HG03095 (cell line): ENCODE measurements around the gene MAPKAP1.

Experiments
- ATAC-seq: cut with Tn5 transposase; IDR thresholded peaks from one replicate; pipeline ENCODE4 v1.9.1; 2021; ENCODE audit warnings: moderate library complexity; ENCODE audit not compliant: unreplicated experiment

Gene MAPKAP1

GRCh38 chr9:125646217-125646616 is 60.8 kb downstream of the MAPKAP1 start:
- no peak for ATAC-seq

- no peak for ATAC-seq
Measured at GRCh38 chr9:125644819-125645507, 62.0 kb downstream of the MAPKAP1 start.

GRCh38 chr9:125642311-125642710 is 64.7 kb downstream of the MAPKAP1 start:
- no peak for ATAC-seq

GRCh38 chr9:125639057-125639456 is 68.0 kb downstream of the MAPKAP1 start:
- no peak for ATAC-seq

GRCh38 chr9:125638239-125639045 is 68.6 kb downstream of the MAPKAP1 start:
- no peak for ATAC-seq

GRCh38 chr9:125637241-125637640 is 69.8 kb downstream of the MAPKAP1 start:
- no peak for ATAC-seq

- ATAC-seq: no peak
Measured at GRCh38 chr9:125635888-125636287, 71.1 kb downstream of the MAPKAP1 start.

- ATAC-seq: no peak
Measured at GRCh38 chr9:125634040-125634717, 72.8 kb downstream of the MAPKAP1 start.

GRCh38 chr9:125633116-125633745 is 73.8 kb downstream of the MAPKAP1 start:
- ATAC-seq: no peak

- ATAC-seq: peak; percentile 48
Measured at GRCh38 chr9:125632321-125633115, 74.5 kb downstream of the MAPKAP1 start.

GRCh38 chr9:125631391-125632085 is 75.5 kb downstream of the MAPKAP1 start:
- no peak for ATAC-seq

GRCh38 chr9:125630436-125630835 is 76.6 kb downstream of the MAPKAP1 start:
- no peak for ATAC-seq

GRCh38 chr9:125629446-125629845 is 77.6 kb downstream of the MAPKAP1 start:
- ATAC-seq: no peak

- ATAC-seq: no peak
Measured at GRCh38 chr9:125626187-125626586, 80.8 kb downstream of the MAPKAP1 start.

GRCh38 chr9:125621170-125621569 is 85.8 kb downstream of the MAPKAP1 start:
- ATAC-seq: no peak

- no peak for ATAC-seq
Measured at GRCh38 chr9:125620216-125620615, 86.8 kb downstream of the MAPKAP1 start.

- no peak for ATAC-seq
Measured at GRCh38 chr9:125617087-125617486, 89.9 kb downstream of the MAPKAP1 start.

GRCh38 chr9:125613141-125613540 is 93.9 kb downstream of the MAPKAP1 start:
- ATAC-seq: no peak

GRCh38 chr9:125612616-125613015 is 94.4 kb downstream of the MAPKAP1 start:
- no peak for ATAC-seq
